Iris pigment epithelial cell (primary cell): ENCODE measurements around the gene UGCG.
A peak's percentile ranks its signal among the peaks of the same experiment; 100 is the strongest.
"Not testable (repeated sequence)": the region's sequence is repeated elsewhere in the genome, so short reads cannot be mapped to it uniquely, and the experiment has no call there.

Experiments
- DNase-seq: peaks from one replicate; pipeline ENCODE4 v3.0.0-alpha.2; 2011; ENCODE audit warnings: low read depth

Gene UGCG

GRCh38 chr9:111890867-111891266 is 5.7 kb upstream of the UGCG start:
- not testable (repeated sequence) for DNase-seq

DNA sequence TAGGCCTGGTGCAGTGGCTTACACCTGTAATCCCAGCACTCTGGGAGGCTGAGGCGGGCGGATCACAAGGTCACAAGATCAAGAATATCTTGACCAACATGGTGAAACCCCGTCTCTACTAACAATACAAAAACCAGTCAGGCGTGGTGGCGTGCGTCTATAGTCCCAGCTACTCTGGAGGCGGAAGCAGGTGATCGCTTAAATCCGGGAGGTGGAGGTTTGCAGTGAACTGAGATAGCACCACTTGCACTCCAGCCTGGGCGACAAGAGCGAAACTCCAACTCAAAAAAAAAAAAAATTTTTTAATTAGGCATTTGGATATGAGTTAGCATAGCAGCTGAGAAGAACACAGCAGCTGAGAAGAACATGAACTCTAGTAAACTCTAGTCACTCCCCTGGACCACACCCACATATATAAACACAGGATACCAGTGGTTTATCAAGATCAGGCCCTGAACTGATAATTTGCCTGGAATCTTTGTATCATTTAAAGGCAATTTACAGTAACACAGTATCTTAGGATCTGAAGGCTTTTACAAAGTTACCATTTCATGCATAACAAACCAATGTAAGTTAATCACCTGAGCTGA is 4.6 kb upstream of the UGCG start:
- no peak for DNase-seq

DNA sequence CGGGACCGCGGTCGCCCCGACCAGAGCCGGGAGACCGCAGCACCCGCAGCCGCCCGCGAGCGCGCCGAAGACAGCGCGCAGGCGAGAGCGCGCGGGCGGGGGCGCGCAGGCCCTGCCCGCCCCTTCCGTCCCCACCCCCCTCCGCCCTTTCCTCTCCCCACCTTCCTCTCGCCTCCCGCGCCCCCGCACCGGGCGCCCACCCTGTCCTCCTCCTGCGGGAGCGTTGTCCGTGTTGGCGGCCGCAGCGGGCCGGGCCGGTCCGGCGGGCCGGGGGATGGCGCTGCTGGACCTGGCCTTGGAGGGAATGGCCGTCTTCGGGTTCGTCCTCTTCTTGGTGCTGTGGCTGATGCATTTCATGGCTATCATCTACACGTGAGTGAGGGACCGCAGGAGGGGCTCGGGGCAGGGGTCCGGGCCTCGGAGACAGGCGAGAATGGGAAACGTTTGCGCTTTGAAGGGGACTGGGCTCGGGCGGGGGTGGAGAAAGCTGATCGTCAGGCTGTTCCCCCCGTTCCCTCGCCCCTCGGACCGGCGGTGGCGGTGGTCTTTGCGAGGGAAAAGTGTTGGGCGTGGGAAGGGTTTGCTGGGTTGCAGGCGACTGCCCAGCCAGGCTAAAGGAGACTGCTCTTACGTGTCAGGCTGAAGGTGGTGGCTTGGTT is 457 bp downstream of the UGCG start:
- no peak for DNase-seq

DNA sequence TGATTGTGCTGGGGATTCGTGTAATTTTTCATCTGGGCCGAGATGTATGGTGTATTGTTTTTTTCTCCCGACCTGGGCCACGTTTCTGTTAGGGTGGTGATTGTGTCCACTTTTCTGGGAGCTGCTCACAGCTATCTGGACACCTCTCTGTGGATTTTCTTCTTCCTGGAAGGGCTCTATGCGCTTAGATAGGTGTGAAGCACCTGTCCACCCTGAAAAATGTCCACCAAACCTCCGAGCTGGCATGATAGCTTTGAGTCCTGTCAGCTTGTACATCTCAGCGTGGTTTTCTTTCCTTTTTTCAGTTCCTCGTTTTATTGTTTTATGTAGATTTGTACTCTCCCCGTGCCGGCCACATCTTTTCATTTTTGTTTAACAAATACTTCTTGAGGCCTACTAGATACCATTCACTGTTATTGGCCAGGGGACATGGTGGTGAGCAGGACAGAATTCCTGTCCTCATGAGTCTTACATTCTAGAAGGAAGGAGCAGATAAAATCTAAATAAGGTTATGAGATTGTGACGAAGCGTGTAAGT is 1.1 kb downstream of the UGCG start:
- no peak for DNase-seq

- no peak for DNase-seq
These were observed 1.9 kb downstream of the UGCG start for GRCh38 chr9:111898331-111899096.

DNA sequence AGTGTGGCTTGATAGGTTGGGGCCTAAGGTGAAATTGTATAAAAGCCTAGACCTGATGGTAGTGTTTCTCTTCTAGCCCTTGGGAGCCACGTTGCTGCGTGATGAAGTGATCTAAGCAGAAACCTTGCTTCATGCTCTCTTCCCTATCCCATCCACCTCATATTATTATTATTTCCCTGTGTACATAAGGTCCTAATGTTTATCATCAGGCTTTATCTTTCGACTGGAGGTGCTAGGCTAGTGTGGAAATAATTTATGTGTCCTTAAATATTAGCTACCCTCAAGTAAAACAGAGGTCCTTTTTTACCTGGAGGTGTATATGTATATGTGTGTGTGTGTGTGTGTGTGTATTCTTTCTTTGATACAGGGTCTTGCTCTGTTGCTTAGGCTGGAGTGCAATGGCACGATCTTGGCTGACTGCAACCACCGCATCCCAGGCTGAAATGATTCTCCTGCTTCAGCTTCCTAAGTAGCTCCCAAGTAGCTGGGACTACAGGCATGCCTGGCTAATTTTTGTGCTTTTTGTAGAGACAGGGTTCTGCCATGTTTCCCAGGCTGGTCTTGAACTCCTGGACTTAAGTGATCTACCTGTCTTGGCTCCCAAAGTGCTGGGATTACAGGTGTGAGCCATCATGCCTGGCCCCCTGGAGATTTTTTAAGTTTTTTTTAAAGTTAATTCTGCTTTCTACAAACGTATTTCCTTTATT is 3.7 kb downstream of the UGCG start:
- DNase-seq: no peak

GRCh38 chr9:111900858-111901612 is 4.4 kb downstream of the UGCG start:
- no peak for DNase-seq

DNA sequence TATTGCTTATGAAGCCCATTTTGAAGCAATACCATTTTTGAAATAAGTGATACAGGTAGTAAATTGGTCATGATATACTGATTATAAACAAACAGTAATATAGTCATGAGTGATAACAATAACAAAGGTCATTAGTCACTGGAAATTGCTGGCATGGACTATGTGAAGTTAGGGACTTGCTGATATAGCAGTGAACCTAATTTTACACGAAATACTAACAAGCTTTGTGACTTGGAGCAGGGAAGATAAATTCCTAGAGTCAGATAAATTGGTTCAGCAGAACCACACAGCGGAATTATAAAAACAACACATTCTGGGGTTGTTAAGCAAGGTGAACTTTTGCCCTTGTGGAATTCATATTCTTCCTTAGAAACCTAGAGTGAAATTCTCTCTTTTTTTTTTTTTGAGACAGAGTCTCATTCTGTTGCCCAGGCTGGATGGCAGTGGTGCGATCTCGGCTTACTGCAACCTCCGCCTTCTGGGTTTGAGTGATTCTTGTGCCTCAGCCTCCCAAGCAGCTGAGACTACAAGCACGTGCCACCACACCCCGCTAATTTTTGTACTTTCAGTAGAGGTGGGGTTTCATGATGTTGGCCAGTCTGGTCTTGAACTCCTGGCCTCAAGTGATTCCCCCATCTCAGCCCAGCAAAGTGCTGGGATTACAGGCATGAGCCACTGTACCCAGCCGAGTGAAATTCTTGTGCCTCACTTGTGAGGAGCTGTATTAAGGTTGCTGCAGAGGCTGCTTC is 6.0 kb downstream of the UGCG start:
- peak; percentile 75 for DNase-seq

GRCh38 chr9:111903535-111903934 is 6.9 kb downstream of the UGCG start:
- not testable (repeated sequence) for DNase-seq

DNA sequence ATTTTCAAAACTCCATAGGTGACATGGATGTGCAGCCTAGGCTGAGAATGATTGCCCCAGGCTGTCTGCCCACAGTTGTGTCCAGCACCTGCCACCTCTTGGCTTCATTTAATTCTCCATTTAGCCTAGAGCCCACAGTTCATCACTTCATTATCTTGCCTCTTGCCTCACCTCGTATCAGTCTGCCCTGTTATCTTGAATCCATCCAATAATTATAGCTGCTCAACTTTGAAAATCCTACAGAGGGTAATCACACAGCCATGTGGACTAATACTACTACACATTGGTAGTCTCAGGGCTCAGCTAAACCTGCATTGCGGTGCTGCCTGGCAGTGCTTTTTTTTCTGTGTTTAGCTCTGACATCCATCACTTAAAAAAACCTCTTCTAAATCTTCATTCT is 7.4 kb downstream of the UGCG start:
- DNase-seq: no peak

GRCh38 chr9:111904891-111905291 is 8.3 kb downstream of the UGCG start:
- no peak for DNase-seq

DNA sequence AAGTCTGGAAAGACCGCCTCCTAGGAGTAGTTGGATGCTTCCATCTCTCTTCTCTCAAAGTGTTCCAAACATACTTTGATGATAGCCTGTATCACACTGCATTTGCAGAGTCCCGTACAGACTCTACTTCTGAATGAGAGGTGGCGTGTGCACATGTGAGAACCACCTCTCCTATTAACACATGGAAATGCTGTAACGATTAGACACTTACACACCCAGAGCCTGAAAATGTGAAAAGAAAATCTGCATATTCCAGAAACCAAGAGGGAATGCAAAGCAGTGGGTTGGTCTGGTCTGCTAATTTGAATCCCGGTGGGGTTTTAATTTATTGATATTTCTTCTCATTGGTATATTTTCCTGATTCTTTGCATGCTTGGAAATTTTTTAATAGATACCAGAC is 10.5 kb downstream of the UGCG start:
- DNase-seq: no peak

GRCh38 chr9:111909444-111909843 is 12.8 kb downstream of the UGCG start:
- DNase-seq: no peak

GRCh38 chr9:111910428-111910827 is 13.8 kb downstream of the UGCG start:
- DNase-seq: no peak

DNA sequence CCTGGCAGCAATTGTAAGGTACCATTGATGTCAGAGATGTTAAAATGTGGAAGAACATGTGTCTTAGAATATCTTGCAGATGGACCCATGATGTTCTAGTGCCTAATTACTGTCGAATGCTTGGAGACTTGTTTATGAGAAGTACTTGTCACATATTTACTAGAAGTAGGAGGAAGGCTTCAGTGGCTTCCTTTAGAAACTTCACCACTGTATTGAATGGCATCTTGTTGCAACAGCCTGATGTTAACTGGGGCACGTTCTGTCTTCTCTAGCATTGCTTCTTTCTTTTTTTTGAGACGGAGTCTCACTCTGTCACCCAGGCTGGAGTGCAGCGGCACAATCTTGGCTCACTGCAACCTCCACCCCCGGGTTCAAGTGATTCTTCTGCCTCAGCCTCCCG is 16.5 kb downstream of the UGCG start:
- DNase-seq: no peak

DNA sequence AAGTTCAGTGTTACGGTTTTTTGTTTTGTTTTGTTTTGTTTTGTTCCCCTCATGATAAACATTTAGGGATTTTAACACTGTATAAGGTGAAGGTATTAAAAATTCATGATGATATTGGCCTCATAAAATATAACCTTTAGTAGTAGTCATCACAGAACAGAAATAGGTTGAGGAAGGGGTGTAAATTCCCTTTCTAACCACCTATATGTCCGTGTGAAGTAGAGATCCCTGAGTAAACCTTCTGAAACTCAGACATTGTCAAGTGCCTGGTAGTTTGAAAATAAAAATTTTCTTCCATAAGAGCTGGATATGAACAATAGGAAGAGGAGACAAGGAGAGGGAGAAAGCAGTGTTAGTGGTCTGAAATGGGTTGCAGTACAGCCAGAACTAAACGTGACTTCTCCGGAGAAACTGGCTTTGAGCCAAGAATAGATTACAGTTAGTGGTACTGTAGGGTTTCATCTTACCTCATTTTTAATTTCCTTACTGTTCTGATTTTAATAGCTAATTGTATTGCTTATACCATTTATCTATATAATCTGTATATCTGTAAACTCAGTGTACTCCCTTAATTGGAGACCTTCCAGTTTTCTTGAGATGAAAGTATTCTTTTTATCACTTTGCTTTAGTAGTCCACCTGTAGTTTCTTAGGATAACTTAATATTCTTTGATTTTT is 18.3 kb downstream of the UGCG start:
- peak; percentile 45 for DNase-seq

- DNase-seq: no peak
These were observed 18.8 kb downstream of the UGCG start for GRCh38 chr9:111915425-111915758.

DNA sequence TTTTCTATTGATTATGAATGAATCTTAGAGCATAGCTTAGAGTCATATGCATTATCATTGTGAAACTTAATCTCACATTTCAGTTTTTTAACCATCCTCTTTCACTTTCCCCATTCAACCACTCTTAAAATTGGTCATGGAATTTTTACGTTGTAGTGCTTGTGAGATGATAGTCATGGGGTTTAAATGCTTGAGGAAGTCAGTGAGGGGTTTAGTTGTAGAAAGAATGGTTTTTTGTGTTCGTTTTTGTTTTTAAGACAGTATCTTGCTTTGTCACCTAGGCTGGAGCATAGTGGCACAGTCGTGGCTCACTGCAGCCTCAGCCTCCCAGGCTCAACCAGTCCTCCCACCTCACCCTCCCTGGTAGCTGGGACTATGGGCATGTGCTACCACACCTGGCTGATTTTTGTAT is 19.6 kb downstream of the UGCG start:
- DNase-seq: no peak

DNA sequence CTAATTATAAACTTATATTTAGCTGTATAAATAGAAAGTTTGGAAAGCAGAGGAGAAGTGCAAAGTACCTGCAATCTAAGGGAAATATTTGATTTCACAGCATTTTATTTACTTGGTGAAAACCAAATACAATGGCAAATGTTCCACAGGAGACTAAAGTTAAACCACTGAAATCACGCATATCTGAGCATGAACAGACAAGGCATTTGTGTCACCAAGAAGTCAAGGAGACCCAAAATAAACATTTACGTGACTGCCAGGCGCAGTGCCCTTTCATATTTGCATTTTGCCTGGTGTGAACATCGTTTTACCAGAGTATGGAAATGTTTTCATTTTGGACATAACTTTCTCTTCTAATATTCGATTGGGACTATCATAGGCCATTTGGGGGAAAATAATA is 20.6 kb downstream of the UGCG start:
- no peak for DNase-seq

- no peak for DNase-seq
These were observed 21.4 kb downstream of the UGCG start for GRCh38 chr9:111917980-111918379.

GRCh38 chr9:111919875-111920274 is 23.3 kb downstream of the UGCG start:
- no peak for DNase-seq
